ENCODE results near the gene KRT17. TPM values are rescaled to one million over a fixed set of nuclear protein-coding genes. Genes with fewer than 3 reads are reported as not detected.
"Not testable (repeated sequence)": the region's sequence is repeated elsewhere in the genome, so short reads cannot be mapped to it uniquely, and the experiment has no call there.

KRT17 gene
- total RNA-seq, 2 experiments from 2014 or later = not detected

DNA sequence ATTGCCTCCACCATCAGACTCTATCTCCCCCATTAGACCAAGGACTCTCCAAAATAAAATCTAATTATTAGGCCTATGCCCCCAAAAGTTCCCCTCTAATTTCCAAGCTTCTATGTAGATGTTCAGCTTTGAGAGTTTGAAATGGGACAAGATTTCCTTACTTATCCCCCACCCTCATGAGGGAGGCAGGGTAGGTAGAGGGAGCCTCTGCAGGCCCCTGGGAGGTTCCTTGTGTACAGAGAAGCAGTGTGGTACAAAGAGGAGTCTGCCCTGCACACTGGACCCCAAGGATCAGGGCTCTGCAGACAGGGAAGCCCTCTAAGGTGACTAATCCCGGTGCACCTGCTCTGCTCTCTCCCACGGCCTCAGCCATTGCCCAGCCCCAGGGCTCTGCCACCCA is 2.5 kb downstream of the KRT17 start:
- Mint-ChIP-seq H3K27ac (no peak overlapping the region), H3K4me3 (no peak overlapping the region), H3K9me3 (no peaks in the 10 kb centered on the region), H3K4me1 (ENCODE audit: low read depth) (no peaks in the 10 kb centered on the region), H3K27me3 (peaks cover 2% of the 10 kb centered on the region), H3K36me3 (ENCODE audit: low read depth) (no peaks in the 10 kb centered on the region)
- POLR2A ChIA-PET = no interaction called here
- ATAC-seq (no peak), DNase-seq (no peak)
- intact Hi-C loops (cut with micrococcal nuclease) = no loop called here
- TF ChIP-seq, protein P1, sequence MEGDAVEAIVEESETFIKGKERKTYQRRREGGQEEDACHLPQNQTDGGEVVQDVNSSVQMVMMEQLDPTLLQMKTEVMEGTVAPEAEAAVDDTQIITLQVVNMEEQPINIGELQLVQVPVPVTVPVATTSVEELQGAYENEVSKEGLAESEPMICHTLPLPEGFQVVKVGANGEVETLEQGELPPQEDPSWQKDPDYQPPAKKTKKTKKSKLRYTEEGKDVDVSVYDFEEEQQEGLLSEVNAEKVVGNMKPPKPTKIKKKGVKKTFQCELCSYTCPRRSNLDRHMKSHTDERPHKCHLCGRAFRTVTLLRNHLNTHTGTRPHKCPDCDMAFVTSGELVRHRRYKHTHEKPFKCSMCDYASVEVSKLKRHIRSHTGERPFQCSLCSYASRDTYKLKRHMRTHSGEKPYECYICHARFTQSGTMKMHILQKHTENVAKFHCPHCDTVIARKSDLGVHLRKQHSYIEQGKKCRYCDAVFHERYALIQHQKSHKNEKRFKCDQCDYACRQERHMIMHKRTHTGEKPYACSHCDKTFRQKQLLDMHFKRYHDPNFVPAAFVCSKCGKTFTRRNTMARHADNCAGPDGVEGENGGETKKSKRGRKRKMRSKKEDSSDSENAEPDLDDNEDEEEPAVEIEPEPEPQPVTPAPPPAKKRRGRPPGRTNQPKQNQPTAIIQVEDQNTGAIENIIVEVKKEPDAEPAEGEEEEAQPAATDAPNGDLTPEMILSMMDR (IDR thresholded peaks at IDR 0.05) = no peak
- CTCF ChIA-PET = no interaction called here

DNA sequence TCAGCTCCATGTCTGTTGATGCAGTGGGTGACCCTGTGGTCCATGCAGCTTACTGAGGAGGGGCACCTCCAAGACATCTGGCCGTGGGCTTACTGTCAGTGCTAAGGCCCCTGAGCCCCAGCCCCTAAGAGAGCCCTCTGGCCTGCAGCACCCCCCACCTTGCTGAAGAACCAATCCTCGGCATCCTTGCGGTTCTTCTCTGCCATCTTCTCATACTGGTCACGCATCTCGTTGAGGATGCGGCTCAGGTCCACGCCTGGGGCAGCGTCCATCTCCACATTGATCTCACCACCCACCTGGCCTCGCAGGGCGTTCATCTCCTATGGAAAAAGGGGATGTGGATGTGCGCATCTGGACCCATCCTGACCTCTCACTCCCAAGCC is 2.9 kb downstream of the KRT17 start:
- H3K4me1 Mint-ChIP-seq (ENCODE audit: low read depth); H3K27me3 Mint-ChIP-seq; H3K36me3 Mint-ChIP-seq (ENCODE audit: low read depth); ATAC-seq; DNase-seq; POLR2A ChIA-PET; intact Hi-C loops (cut with micrococcal nuclease); H3K27ac Mint-ChIP-seq; H3K4me3 Mint-ChIP-seq; H3K9me3 Mint-ChIP-seq: not testable (repeated sequence)
- CTCF ChIA-PET = interaction anchor here (1.2 kb wide), 1 partner anchor 27 kb away, joined by 6 read pairs; no protein-coding TSS in a partner anchor

GRCh38 chr17:41620583-41621434 is 3.6 kb downstream of the KRT17 start:
- DNase-seq (no peak), ATAC-seq (no peak)
- Mint-ChIP-seq H3K27ac (no peak overlapping the region), H3K36me3 (ENCODE audit: low read depth) (no peaks in the 10 kb centered on the region), H3K4me3 (no peak overlapping the region), H3K9me3 (no peaks in the 10 kb centered on the region), H3K4me1 (ENCODE audit: low read depth) (no peaks in the 10 kb centered on the region), H3K27me3 (peaks cover 2% of the 10 kb centered on the region)
- ChIA-PET CTCF (interaction anchor here (1.2 kb wide), 1 partner anchor 28 kb away, joined by 6 read pairs; no protein-coding TSS in a partner anchor), POLR2A (no interaction called here)
- TF ChIP-seq, protein P1 (IDR thresholded peaks at IDR 0.05) = no peak
- intact Hi-C loops (cut with micrococcal nuclease) = no loop called here

DNA sequence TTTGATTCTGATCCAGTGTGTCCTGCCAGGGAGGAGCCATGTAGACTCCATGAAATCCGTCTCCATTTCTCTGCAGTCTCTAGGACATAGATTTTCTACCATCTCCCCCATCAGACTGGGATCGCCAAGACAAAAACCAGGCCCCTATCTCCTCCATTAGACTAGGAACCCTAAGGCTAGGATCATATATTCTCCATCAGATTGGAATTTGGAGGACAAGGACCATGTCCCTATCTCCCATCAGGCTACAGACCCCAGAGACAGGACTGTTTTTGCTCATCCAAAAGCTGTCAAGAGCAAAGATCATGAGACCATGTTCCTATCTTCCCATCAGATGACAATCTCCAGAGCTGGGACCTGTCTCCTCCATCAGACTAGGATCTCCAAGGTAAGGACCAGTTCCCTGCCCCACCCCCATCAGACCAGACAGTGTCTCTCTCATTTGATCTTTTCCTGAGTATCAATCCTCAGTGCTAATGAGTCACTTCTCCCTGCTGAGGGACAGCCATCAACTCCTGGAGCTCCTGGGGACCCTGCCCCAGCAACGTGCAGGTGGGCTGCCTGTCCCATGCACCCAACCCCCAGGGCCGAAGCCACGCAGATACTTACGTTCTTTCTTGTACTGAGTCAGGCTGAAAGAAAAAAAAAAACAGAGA is 4.3 kb downstream of the KRT17 start:
- ATAC-seq; H3K4me1 Mint-ChIP-seq (ENCODE audit: low read depth); POLR2A ChIA-PET; H3K9me3 Mint-ChIP-seq; H3K4me3 Mint-ChIP-seq; DNase-seq; H3K27me3 Mint-ChIP-seq; intact Hi-C loops (cut with micrococcal nuclease); H3K27ac Mint-ChIP-seq; H3K36me3 Mint-ChIP-seq (ENCODE audit: low read depth): not testable (repeated sequence)
- CTCF ChIA-PET = interaction anchor here (1.2 kb wide), 1 partner anchor 28 kb away, joined by 6 read pairs; no protein-coding TSS in a partner anchor

DNA sequence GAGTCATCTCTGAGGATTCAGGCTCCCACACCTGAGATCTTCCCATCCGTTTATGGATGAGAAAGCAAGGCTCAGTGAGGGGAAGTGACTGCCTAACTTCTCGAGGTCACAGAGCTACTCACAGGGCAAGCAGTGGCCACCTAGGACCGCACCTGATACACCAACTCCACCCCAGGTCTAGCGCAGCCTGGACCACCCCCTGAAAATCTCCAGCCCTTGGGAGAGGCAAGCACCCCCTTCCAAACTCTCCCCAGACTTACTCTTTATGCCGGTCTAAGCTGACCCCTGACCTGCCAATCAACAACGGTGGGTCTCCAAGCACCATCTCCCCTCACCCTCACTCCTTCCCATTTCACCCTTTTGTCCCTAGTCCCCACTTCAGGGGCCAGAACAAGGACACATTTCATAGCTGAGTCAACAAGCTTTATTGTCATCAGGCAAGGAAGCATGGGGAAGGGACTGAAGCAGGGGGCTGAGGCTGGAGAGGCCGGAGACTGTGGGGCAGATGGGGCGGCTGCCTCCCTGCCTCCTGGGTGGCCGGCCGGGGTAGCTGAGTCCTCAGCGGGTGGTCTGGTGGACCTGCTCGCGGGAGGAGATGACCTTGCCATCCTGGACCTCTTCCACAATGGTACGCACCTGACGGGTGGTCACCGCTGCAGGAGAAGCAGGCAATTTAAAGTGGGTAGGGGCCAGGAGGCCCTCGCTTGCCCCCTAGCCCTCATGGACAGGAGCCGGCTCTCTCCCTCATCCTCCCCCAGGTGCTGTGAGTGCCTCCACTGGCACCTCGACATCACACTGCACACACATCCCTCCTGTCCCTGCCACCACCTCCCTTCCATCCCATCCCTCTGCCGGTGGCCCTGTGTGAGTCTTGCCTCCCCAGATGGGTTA is 5.1 kb downstream of the KRT17 start:
- H3K27me3 Mint-ChIP-seq = peaks cover 4% of the 10 kb centered on the region
- TF ChIP-seq, protein P1 (IDR thresholded peaks at IDR 0.05) = no peak
- DNase-seq (no peak), ATAC-seq (no peak)
- intact Hi-C loops (cut with micrococcal nuclease) = no loop called here
- CTCF ChIA-PET = no interaction called here
- POLR2A ChIA-PET = no interaction called here
- H3K9me3 Mint-ChIP-seq = no peaks in the 10 kb centered on the region
- H3K36me3 Mint-ChIP-seq (ENCODE audit: low read depth) = no peaks in the 10 kb centered on the region
- no peak overlapping the region for H3K4me3 Mint-ChIP-seq
- no peak overlapping the region for H3K27ac Mint-ChIP-seq
- H3K4me1 Mint-ChIP-seq (ENCODE audit: low read depth) = no peaks in the 10 kb centered on the region
